ENCODE data around the gene RAP1GAP. TPM values are rescaled to one million over a fixed set of nuclear protein-coding genes. Genes with fewer than 3 reads are reported as not detected.

Gene RAP1GAP
- total RNA-seq, 6 experiments from 2014 or later, result 0.07 to 0.19 TPM; not detected in 4

DNA sequence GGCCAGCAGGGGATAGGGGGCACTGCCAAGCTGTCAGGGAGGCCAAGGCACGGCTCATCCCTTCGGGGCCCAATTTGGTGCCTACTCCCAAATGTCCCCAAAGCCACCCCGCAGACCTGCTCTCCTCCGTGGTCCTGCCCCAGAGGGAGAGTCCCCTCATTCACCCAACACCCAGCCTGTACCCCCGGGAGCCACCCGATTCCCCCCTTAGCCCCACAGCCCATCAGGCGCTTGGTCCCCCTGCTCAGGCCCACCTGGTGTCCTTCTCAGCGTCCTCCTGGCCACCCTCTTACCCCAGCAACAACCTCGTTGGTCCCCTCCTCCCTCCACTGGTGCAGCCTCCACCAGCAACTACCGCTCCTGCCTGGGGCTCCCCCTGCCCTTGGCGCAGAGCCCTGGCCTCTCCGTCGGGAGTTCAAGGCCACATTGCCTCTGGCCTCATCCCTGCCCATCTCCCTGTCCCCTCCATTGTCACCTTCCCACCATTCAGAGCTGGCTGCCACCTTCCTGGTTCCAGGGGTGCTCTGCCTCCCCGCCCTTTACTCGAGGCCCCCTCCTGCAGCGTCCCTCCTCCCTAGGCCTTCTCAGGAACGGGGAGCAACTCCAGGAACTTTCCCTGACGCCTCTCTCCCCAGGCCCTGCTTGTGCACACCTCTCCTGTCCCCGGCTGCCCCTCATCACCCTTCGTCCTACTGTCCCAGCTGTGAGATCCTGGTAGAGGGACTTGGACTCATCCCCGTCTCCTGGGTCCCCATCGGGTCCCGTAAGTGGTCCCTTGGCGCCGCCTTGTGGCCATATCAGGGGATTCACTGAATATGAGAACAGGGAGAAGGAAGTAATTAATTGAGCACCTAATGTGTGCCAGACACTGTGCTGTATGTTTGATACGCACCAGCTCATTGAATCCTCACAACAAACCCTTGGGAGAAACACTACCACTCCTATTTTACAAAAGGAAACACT, 73.9 kb downstream of the RAP1GAP start:
- DNase-seq, result peak; percentile 32
- Mint-ChIP-seq H3K4me3 (no peak overlapping the region), H3K27me3 (ENCODE audit: insufficient read depth) (peaks cover 32% of the 10 kb centered on the region), H3K36me3 (ENCODE audit: low read depth) (no peaks in the 10 kb centered on the region), H3K4me1 (ENCODE audit: low read depth) (no peaks in the 10 kb centered on the region), H3K27ac (no peak overlapping the region), H3K9me3 (no peaks in the 10 kb centered on the region)
- TF ChIP-seq, protein P1, sequence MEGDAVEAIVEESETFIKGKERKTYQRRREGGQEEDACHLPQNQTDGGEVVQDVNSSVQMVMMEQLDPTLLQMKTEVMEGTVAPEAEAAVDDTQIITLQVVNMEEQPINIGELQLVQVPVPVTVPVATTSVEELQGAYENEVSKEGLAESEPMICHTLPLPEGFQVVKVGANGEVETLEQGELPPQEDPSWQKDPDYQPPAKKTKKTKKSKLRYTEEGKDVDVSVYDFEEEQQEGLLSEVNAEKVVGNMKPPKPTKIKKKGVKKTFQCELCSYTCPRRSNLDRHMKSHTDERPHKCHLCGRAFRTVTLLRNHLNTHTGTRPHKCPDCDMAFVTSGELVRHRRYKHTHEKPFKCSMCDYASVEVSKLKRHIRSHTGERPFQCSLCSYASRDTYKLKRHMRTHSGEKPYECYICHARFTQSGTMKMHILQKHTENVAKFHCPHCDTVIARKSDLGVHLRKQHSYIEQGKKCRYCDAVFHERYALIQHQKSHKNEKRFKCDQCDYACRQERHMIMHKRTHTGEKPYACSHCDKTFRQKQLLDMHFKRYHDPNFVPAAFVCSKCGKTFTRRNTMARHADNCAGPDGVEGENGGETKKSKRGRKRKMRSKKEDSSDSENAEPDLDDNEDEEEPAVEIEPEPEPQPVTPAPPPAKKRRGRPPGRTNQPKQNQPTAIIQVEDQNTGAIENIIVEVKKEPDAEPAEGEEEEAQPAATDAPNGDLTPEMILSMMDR (IDR thresholded peaks at IDR 0.05), result peak; percentile 93

DNA sequence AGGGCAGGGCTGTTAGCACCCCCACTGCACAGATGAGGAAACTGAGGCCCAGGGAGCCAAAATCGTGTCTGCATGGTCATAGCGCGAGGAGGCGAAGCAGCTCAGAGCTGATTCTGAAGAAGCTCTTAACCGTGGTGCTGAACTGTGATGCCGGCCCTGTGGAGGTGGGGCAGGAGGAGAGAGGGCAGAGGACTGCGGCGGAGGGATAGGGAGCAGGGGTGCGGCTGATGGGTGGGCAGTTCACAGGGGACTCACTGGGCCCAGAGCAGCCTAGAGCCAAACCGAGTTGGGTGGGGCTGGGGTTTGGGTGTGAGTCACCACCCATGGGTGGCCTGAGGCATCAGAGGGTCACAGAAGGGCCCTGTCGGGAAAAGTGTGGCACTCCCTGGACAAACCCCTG, 74.7 kb downstream of the RAP1GAP start:
- Mint-ChIP-seq H3K9me3 (no peaks in the 10 kb centered on the region), H3K27me3 (ENCODE audit: insufficient read depth) (peaks cover 28% of the 10 kb centered on the region), H3K4me3 (no peak overlapping the region), H3K4me1 (ENCODE audit: low read depth) (no peaks in the 10 kb centered on the region), H3K27ac (no peak overlapping the region), H3K36me3 (ENCODE audit: low read depth) (no peaks in the 10 kb centered on the region)
- DNase-seq, result no peak
- TF ChIP-seq, protein P1 (IDR thresholded peaks at IDR 0.05), result no peak

DNA sequence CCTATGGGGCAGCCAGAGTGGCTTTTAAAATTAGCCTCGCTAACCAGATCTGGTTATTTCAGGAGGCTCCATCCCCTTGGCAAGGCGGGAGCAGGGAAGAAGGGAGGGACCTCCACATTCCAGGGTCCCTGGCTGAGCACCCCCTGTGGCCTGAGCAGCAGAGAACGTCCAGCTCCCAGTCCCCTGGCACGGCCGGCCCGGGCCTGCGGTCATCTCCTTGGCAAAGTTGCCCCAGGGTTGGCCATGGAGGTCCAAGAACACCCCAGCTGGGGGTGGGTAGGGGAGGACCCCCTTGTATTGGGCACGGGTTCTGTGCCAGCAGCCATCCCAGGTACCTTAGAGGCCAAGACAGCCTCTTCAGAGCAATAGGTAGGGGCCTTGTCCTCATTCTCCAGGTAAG, 75.9 kb downstream of the RAP1GAP start:
- no peak overlapping the region for H3K4me3 Mint-ChIP-seq
- no peak for DNase-seq
- H3K9me3 Mint-ChIP-seq, result no peaks in the 10 kb centered on the region
- TF ChIP-seq, protein P1 (IDR thresholded peaks at IDR 0.05), result no peak
- peaks cover 33% of the 10 kb centered on the region for H3K27me3 Mint-ChIP-seq (ENCODE audit: insufficient read depth)
- H3K27ac Mint-ChIP-seq, result no peak overlapping the region
- H3K4me1 Mint-ChIP-seq (ENCODE audit: low read depth), result no peaks in the 10 kb centered on the region
- no peaks in the 10 kb centered on the region for H3K36me3 Mint-ChIP-seq (ENCODE audit: low read depth)

DNA sequence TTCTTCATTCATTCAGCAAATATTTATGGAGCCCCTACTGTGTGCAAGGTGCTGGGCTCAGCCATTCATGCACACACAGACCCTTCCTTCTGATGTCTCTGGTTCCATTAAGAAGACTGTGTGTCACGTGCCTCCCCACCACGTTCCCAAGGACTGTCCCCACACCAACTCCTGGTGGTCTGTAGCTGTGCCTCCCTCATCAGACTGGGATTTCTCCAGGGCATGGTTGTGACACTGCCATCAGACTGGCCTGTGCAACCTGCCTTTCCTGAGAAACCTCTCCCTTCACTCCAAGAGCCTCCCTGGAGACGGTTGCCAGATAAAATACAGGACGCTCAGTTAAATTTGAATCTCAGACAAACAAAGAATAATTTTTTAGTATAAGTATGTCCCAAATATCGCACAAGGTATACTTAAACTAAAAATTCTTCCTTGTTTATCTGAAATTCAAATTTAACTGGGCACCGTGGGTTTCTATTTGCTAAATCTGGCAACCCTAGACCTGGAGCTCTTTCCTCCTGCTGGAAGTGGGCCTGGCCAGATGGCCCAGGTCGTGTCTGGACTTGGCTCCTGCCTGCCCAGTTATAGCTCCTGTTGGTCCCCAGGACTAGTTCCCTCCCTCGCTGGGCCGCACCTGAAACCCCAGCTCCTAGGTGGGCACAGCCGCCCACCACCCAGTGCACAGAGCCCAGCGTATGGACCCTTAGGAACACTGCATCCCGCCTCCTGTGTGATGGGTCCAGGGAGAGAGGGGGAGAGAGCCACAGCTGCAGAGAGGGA, 76.9 kb downstream of the RAP1GAP start:
- no peak overlapping the region for H3K27ac Mint-ChIP-seq

DNA sequence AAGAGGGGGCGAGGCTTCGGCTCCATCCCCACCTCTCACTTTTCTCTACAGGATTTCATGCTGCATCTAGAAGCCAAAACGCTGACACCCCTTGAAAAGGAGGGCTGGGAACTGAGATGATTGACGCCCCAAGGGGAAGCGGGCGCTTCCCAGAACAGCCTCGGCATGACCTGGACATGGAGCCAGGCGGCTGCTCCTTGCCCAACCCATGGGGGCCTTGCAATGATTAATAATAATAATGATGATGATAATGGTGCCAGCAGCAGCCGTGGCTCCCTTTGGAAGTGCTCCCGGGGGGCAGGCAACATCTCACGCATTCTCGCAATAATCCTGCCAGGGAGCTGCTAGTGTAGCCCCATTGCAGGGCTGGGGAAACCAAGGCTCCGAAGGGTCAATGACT, 78.2 kb downstream of the RAP1GAP start:
- TF ChIP-seq, protein P1 (IDR thresholded peaks at IDR 0.05), result no peak
- H3K9me3 Mint-ChIP-seq, result no peaks in the 10 kb centered on the region
- no peak overlapping the region for H3K4me3 Mint-ChIP-seq
- H3K27ac Mint-ChIP-seq, result no peak overlapping the region
- DNase-seq, result no peak
- no peaks in the 10 kb centered on the region for H3K36me3 Mint-ChIP-seq (ENCODE audit: low read depth)
- peaks cover 11% of the 10 kb centered on the region for H3K4me1 Mint-ChIP-seq (ENCODE audit: low read depth)
- H3K27me3 Mint-ChIP-seq (ENCODE audit: insufficient read depth), result peaks cover 29% of the 10 kb centered on the region

More for the DNA sequence above, 76.9 kb downstream of the RAP1GAP start:
- no peak overlapping the region for H3K4me3 Mint-ChIP-seq
- TF ChIP-seq, protein P1 (IDR thresholded peaks at IDR 0.05), result no peak
- peaks cover 33% of the 10 kb centered on the region for H3K27me3 Mint-ChIP-seq (ENCODE audit: insufficient read depth)
- H3K9me3 Mint-ChIP-seq, result no peaks in the 10 kb centered on the region
- DNase-seq, result no peak
- peaks cover under 1% of the 10 kb centered on the region; the same call in 1 of the 2 replicates for H3K4me1 Mint-ChIP-seq (ENCODE audit: low read depth)
- no peaks in the 10 kb centered on the region for H3K36me3 Mint-ChIP-seq (ENCODE audit: low read depth)
